ENCODE data around the gene ZFYVE19.

GRCh38 chr15:40789119-40789518, 17.8 kb upstream of the ZFYVE19 start:
- TF ChIP-seq CTCF (IDR thresholded peaks at IDR 0.05) (no peak), POLR2A (IDR thresholded peaks at IDR 0.05) (no peak), POLR2AphosphoS5 (IDR thresholded peaks at IDR 0.05) (no peak)

All from prostate gland (tissue), 2 donors.